Inflammatory macrophage (primary cell): ENCODE data around the gene PCGF3.
"Not testable (repeated sequence)": the region's sequence is repeated elsewhere in the genome, so short reads cannot be mapped to it uniquely, and the experiment has no call there.

ENCODE experiments used
- DNase-seq, 2 donors: peaks; one replicate each; pipeline ENCODE4 v3.0.0-alpha.2; 2020 to 2022

The PCGF3 gene

GRCh38 chr4:726235-726787, 20.7 kb downstream of the PCGF3 start:
- DNase-seq: no peak

DNA sequence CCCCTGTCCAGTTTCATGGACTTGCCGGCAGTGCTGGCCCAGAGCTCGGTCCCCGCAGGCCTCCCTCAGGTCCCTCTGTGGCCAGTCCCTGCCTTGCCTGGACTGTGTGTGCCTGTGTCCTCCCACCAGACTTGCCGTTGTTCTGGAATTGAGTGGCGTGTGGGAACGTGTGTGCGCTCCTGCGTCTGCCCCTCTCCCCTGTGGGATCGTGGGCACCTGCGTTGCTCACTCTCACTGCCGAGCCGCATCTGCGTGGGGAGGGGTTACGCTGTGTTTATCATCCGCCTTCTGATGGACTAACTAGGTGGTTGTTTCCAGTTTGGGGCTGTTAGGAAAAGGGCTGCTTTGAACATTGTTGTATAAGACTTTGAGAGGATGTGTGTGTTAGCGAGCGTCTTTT, 21.2 kb downstream of the PCGF3 start:
- DNase-seq: no peak

GRCh38 chr4:727576-727975, 21.9 kb downstream of the PCGF3 start:
- no peak for DNase-seq

DNA sequence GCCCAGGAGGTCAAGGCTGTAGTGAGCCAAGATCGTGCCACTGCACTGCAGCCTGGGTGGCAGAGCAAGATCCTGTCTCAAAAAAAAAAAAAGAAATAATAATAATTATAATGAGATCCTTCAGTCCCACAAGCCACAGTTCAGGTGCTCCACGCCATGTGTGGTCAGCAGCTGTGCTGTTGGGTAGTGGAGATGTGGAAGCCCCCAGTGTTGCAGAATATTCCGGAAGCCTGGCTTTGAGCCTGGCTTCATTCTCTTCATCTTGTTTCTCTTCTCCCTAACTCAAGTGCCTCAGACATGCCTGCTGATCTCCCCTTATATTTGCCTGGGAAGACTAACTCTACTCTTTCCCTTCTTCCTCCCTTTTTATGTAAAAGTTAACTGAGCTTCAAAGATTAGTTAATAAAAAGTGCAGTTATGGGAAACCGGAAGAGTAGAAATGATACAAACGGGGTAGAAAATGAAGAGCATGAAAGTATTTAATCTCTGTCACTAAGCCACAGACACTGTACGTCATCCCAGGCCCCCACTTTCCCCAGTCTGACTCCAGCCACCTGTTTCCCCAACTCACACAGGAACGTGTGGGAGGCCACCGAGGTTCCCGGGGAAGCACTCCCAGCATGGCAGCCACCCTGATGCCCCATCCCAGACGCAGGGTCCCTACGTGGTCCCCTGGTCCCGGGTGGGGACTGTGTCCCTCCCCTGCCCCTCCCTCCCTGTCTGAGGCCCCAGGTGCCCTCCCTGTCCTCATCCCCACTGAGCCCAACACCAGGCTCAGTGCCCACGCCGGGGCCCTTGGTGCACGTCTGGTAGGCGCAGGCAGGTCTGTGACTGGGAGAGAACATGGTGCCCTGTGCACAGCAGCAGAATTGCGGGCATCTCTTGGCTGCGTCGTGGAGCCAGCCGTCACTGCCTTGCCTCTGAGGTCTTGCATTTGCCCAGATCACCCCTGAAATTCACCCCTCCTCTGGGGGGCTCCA, 24.0 kb downstream of the PCGF3 start:
- DNase-seq: no peak

- no peak for DNase-seq
Observed at GRCh38 chr4:730511-730910, 24.9 kb downstream of the PCGF3 start.

DNA sequence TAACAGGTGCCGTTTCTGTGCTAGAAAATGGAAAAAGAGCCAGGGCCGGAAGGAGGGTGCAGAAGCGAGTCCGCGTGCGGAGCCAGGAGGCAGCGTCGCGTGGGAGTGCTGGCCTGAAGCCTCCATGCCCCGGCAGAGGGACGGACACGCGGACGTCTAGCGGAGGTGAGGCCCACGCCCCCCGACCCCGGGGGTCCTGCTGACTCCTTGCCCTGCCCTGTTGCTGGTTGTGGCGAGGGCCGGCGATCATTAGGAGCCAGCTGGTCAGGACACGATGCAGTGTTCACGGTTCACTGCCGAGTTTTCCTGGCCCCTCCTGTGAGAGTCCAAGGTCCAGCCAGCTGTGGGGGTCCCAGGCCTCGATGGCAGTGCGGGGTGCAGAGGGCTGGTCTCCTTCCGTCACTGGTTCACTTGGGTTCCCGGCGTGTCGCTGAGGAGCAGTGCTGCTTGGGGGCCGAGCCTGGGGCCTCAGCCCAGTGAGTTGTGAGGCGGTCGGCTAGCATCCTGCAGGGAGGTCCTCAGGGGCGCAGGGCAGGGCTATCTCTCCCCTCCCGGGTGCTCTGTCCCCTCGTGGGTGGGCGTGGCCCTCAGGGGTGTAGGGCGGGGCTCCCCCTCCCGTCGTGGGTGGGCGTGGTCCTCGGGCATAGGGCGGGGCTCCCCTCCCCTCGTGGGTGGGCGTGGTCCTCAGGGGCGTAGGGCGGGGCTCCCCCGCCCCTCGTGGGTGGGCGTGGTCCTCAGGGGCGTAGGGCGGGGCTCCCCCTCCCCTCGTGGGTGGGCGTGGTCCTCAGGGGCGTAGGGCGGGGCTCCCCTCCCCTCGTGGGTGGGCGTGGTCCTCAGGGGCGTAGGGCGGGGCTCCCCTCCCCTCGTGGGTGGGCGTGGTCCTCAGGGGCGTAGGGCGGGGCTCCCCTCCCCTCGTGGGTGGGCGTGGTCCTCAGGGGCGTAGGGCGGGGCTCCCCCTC, 25.6 kb downstream of the PCGF3 start:
- DNase-seq: not testable (repeated sequence)

DNA sequence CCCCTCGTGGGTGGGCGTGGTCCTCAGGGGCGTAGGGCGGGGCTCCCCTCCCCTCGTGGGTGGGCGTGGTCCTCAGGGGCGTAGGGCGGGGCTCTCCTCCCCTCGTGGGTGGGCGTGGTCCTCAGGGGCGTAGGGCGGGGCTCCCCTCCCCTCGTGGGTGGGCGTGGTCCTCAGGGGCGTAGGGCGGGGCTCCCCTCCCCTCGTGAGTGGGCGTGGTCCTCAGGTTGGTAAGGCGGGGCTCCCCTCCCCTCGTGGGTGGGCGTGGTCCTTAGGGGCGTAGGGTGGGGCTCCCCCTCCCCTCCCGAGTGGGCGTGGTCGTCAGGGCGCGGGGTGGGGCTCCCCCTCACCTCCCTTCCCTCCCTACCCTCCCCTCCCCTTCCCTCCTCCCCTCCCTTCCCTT, 26.3 kb downstream of the PCGF3 start:
- DNase-seq: not testable (repeated sequence)

GRCh38 chr4:732486-732885, 26.9 kb downstream of the PCGF3 start:
- DNase-seq: no peak

DNA sequence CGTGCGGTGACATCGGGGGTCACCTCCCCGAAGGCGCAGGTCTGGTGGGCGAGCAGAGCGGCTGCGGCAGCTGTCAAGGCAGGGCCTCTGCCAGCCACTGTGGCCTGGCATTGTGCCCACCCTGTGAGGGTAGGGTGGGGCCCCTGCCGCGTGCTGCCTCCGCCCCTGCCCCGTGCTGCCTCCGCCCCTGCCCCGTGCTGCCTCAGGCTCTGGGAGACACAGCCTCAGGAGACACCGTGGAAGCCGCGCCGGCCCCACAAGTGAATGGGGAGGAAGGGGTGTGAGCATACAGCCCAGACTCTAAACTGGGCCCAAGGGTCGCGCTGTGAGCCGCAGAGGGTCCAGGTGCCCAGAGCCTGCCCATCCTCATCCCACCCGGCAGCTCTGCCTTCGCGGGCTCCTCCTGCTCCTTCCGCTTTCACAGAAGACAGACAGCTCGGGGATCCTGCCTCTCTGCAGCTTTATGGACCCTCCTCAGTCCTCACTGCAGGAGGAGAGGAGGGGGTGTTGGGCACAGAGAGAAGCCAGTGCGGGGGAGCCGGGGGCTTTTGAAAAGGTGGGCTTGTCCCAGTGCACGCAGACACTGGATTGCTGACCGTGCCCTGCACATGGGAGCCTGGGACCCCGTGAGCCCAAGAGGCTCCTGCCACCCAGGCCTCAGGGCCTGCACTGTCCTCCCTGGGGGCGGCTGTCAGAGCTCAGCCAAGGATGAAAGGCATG, 27.4 kb downstream of the PCGF3 start:
- no peak for DNase-seq

DNA sequence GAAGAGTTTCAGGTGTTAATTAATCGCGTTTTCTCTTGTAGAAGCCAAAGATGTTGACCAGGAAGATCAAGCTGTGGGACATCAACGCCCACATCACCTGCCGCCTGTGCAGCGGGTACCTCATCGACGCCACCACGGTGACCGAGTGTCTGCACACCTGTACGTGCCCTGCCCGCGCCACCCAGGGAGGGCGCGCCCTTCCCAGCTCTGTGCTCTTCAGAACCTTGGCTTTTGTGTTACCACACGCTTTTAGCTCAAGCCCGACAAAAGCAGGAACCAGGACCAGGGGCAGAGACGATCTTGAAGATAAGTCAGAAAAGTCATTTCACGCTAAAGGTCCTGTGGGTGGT, 28.0 kb downstream of the PCGF3 start:
- no peak for DNase-seq

DNA sequence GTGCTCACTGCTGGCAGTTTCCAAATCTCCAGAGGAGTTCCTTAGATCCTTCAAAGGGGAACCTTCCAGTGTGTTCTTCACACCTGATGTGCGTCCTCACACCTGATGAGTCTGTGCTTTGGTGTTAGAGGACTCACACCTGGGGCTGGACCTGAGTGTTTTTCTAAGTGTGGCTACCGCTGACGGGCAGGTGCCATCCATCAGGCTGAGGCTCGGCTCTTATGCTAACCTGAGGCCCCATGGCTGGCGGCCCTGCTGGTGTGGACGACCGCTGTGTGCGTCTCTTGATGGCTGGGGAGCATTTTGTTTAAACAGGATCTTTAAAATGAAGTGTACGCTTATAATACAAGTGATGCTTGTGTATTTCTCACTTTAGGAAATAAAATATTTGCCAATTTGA, 28.4 kb downstream of the PCGF3 start:
- no peak for DNase-seq

GRCh38 chr4:734951-735350, 29.3 kb downstream of the PCGF3 start:
- DNase-seq: no peak

DNA sequence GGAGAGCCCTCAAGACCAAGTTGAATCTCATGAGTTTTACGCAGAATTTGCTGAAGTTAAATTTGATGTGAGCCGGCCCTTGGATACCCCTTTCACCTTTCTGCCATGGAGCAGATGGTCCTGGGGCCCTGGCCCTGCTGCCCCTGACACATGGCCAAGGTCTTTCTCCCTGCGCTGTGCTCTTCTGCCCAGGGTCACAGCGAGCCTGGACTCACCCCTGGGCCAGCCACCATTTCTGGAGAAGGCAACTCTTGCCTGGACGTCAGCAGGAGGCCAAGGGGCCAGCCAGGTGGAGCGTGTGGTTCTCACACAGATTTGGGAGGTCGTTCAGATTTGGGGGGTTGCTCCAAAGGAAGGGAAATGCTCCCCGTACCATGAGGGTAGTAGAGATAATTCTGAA, 30.0 kb downstream of the PCGF3 start:
- DNase-seq: no peak

GRCh38 chr4:736561-736960, 30.9 kb downstream of the PCGF3 start:
- DNase-seq: not testable (repeated sequence)

- no peak for DNase-seq
Observed at GRCh38 chr4:738781-739280, 33.2 kb downstream of the PCGF3 start.

- no peak for DNase-seq
Observed at GRCh38 chr4:739569-739968, 33.9 kb downstream of the PCGF3 start.

DNA sequence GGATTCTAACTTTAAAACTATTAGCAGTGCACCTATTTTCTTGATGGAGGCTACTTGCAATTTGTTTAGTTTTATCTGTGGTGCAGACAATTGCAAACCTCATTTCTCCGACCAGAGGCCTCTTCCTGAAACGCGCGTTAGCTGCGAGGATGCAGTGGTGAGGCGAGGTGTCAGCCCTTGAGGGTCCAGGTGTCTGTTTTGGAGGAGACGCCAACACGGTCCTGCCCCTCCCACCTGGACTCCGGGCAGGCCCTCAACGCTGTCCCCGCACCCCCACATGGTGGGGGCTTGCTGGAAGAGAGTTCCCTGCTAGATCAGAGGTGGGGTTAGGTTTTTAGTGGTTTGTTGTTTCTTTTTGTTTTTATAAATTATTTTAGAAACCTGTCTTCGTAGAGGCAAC, 34.4 kb downstream of the PCGF3 start:
- DNase-seq: no peak

GRCh38 chr4:740656-741282, 35.1 kb downstream of the PCGF3 start:
- DNase-seq: no peak

DNA sequence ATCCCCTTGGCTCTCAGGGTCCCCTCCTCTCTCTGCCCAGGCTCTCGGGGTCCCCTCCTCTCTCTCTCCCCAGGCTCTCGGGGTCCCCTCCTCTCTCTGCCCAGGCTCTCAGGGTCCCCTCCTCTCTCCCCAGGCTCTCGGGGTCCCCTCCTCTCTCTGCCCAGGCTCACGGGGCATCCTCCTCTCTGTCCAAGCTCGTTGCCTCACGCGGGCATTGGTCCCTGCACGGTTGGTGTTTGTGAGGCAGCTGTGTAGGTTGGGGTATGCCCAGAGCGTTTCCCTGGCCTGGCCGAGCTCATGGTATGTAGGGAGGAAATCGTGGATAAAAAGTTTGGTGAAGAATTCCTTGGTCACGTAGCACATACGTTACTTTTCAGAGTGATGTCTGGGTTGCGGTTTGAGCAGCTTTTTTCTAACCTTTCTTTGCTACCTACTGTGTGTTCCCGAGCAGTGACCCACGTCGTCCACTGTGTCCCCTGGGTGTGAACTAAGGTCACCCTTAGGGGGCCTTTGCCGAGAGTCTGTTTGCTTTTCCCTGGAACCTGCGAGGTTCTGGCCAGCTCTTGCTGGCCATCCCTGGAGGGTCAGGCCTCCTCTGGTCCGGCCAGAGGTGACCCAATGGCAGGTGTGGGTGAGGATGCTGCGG, 36.6 kb downstream of the PCGF3 start:
- DNase-seq: no peak

- DNase-seq: peak; percentile 47 to 67
Observed at GRCh38 chr4:742742-743311, 37.2 kb downstream of the PCGF3 start.
